SU-DHL-6 (cell line): Measurements from ENCODE around the gene IL1A.

ENCODE experiments used
- H2AFZ ChIP-seq: fragments of 200-600 bp; sonication (generic); 2 replicates; pipeline ENCODE4 v1.6.1; 2014; ENCODE audit warnings: low read depth, mild to moderate bottlenecking, moderate library complexity, mixed read lengths, antibody characterized with exemption, low read length; ENCODE audit not compliant: severe bottlenecking
- H3F3A ChIP-seq: fragments of 200-600 bp; shearing (Covaris generic); 2 replicates; pipeline ENCODE4 v1.6.0; 2016; ENCODE audit warnings: antibody characterized with exemption, mild to moderate bottlenecking; ENCODE audit not compliant: insufficient read depth
- H3K27ac ChIP-seq: fragments of 200-600 bp; sonication (generic); 2 replicates; pipeline ENCODE4 v1.5.1; 2016; ENCODE audit warnings: low read depth, mild to moderate bottlenecking, low read length, moderate library complexity, mixed read lengths
- H3K27me3 ChIP-seq: fragments of 200-600 bp; sonication (generic), shearing (Covaris generic); 2 replicates; pipeline ENCODE4 v1.6.0; 2014; ENCODE audit warnings: mild to moderate bottlenecking, low read length
- H3K36me3 ChIP-seq: fragments of 200-600 bp; sonication (generic); 2 replicates; pipeline ENCODE4 v1.6.1; 2014; ENCODE audit warnings: mild to moderate bottlenecking, low read length, mixed read lengths
- H3K4me2 ChIP-seq: fragments of 300-600, 200-600 bp; shearing (Covaris generic), sonication (generic); 2 replicates; pipeline ENCODE4 v1.6.0; 2014; ENCODE audit warnings: low read length, low read depth, mild to moderate bottlenecking; ENCODE audit not compliant: poor library complexity, severe bottlenecking
- H3K4me3 ChIP-seq: fragments of 200-600 bp; sonication (generic); 2 replicates; pipeline ENCODE4 v1.5.1; 2014; ENCODE audit warnings: antibody characterized with exemption, low read length, mild to moderate bottlenecking, mixed read lengths; ENCODE audit not compliant: insufficient read depth, poor library complexity, severe bottlenecking
- H3K79me2 ChIP-seq: fragments of 200-600 bp; sonication (generic); 2 replicates; pipeline ENCODE4 v1.6.1; 2014; ENCODE audit warnings: mild to moderate bottlenecking, low read length, moderate library complexity; ENCODE audit not compliant: insufficient read depth
- H3K9ac ChIP-seq: fragments of 200-600 bp; sonication (generic); 2 replicates; pipeline ENCODE4 v1.7.0; 2014; ENCODE audit warnings: mild to moderate bottlenecking, low read length
- H3K9me2 ChIP-seq: fragments of 200-600 bp; sonication (generic); replicated peaks from 2 replicates; pipeline ENCODE4 v1.6.1; 2014; ENCODE audit warnings: low read length; ENCODE audit not compliant: insufficient read depth
- H3K9me3 ChIP-seq: fragments of 200-600 bp; sonication (generic); 2 replicates; pipeline ENCODE4 v1.6.1; 2014; ENCODE audit warnings: low read length, mixed read lengths; ENCODE audit not compliant: insufficient read depth
- H4K20me1 ChIP-seq: fragments of 200-600 bp; sonication (generic); 2 replicates; pipeline ENCODE4 v1.6.1; 2014; ENCODE audit warnings: low read depth, mild to moderate bottlenecking, antibody characterized with exemption, low read length, moderate library complexity, mixed read lengths
- CTCF ChIP-seq: fragments of 200-600 bp; sonication (generic); IDR thresholded peaks from one replicate; pipeline ENCODE4 v1.5.1; 2017; ENCODE audit warnings: antibody characterized with exemption, mild to moderate bottlenecking, low read length, moderate library complexity; ENCODE audit not compliant: insufficient read depth, poor library complexity, severe bottlenecking
- EZH2phosphoT487 ChIP-seq: fragments of 200-600 bp; sonication (generic), shearing (Covaris generic); conservative IDR thresholded peaks from 2 replicates; pipeline ENCODE4 v1.6.1; 2018; ENCODE audit warnings: mild to moderate bottlenecking, antibody characterized with exemption, low read length, moderate library complexity, mixed read lengths

IL1A gene

DNA sequence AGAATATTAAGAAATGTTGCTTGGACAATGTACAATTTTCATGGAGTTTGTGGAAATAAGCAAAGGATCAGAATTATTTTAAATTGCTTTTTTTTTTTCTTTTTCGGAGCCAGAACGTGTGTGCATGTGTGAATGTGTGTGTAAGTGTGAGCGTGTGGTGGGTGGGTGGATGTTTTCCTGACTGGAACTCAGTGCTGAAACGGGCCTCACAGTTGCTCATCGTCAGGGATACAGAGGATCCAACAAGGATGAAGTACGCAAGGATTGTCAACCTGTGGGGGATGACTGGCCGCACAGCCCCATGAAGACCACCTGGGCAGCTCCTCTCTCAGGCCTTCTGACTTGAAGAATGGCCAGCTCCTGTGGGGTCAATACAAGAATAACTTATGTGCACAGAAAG, 34.8 kb upstream of the IL1A start:
- TF ChIP-seq CTCF (no peak), EZH2phosphoT487 (no peak)
- no peaks in the 10 kb centered on the region for H3K9me3 ChIP-seq
- H3F3A ChIP-seq = no peaks in the 10 kb centered on the region
- no peak overlapping the region for H3K4me2 ChIP-seq
- no peaks in the 10 kb centered on the region for H3K27me3 ChIP-seq
- H3K27ac ChIP-seq = no peak overlapping the region
- H3K4me3 ChIP-seq = no peak overlapping the region
- no peaks in the 10 kb centered on the region for H3K9me2 ChIP-seq
- no peak overlapping the region for H3K9ac ChIP-seq
- H3K36me3 ChIP-seq = no peaks in the 10 kb centered on the region
- no peak overlapping the region for H2AFZ ChIP-seq
- no peaks in the 10 kb centered on the region for H4K20me1 ChIP-seq
- no peaks in the 10 kb centered on the region for H3K79me2 ChIP-seq

DNA sequence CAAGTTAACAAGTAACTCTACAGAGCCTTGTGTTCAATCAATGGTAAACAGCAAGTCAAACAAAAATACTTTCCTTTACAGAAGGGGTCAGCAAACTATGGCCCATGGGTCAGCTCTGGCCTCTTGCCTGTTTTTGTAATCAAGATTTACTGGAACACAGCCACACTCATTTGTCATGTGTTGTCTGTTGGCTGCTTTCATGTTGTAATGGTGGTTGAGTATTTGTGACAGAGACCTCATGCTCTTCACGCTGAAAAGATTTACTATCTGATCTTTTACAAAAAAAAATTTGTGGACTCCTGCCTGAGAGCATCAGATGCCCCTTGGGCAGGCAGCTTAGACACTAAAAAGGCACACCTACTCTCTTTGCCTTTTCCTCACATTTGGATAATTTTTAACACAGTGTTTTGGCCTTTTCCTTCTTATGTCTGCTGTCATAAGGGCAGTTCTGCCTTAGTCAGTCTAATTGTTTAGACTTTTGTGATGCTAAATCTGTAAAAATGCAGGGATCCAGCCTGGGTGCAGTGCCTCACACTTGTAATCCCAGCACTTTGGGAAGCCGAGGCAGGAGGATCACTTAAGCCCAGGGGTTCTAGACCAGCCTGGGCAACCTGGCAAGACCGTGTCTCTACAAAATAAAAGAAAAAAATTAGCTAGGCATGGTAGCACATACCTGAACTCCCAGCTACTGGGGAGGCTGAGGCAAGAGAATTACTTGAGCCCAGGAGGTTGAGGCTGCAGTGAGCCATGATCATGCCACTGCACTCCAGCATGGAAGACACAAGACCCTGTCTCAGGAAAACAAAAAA, 34.0 kb upstream of the IL1A start:
- H3K4me3 ChIP-seq = no peak overlapping the region
- H2AFZ ChIP-seq = no peak overlapping the region
- H4K20me1 ChIP-seq = no peaks in the 10 kb centered on the region
- no peaks in the 10 kb centered on the region for H3K9me3 ChIP-seq
- no peak overlapping the region for H3K9ac ChIP-seq
- H3K4me2 ChIP-seq = no peak overlapping the region
- no peaks in the 10 kb centered on the region for H3K36me3 ChIP-seq
- no peaks in the 10 kb centered on the region for H3F3A ChIP-seq
- H3K9me2 ChIP-seq = no peaks in the 10 kb centered on the region
- no peak for TF ChIP-seq EZH2phosphoT487
- no peak for TF ChIP-seq CTCF
- no peaks in the 10 kb centered on the region for H3K79me2 ChIP-seq
- no peaks in the 10 kb centered on the region for H3K27me3 ChIP-seq
- no peak overlapping the region for H3K27ac ChIP-seq

- no peaks in the 10 kb centered on the region for H3K9me3 ChIP-seq
- H3F3A ChIP-seq = no peaks in the 10 kb centered on the region
- H3K36me3 ChIP-seq = no peaks in the 10 kb centered on the region
- no peak overlapping the region for H3K4me2 ChIP-seq
- no peak overlapping the region for H3K4me3 ChIP-seq
- no peak overlapping the region for H3K9ac ChIP-seq
- H3K79me2 ChIP-seq = no peaks in the 10 kb centered on the region
- no peaks in the 10 kb centered on the region for H4K20me1 ChIP-seq
- H3K9me2 ChIP-seq = no peaks in the 10 kb centered on the region
- no peaks in the 10 kb centered on the region for H3K27me3 ChIP-seq
- no peak overlapping the region for H3K27ac ChIP-seq
- H2AFZ ChIP-seq = no peak overlapping the region
- TF ChIP-seq EZH2phosphoT487 (no peak), CTCF (no peak)
Measured at GRCh38 chr2:112817082-112817689, 32.9 kb upstream of the IL1A start.
